HL-60 (cell line): ENCODE measurements around the gene NUDT17.

Experiments
- POLR2AphosphoS5 ChIP-seq: IDR thresholded peaks from 2 replicates; pipeline ENCODE4 v1.6.1; 2012; ENCODE audit warnings: low read depth
- TF ChIP-seq, protein P1 (sequence below): IDR thresholded peaks from one replicate; pipeline ENCODE4 v1.5.1; 2011; ENCODE audit warnings: low read length, control low read depth, inconsistent platforms; ENCODE audit not compliant: insufficient read depth
- TF ChIP-seq, protein P2 (sequence below): IDR thresholded peaks from 2 replicates; pipeline ENCODE4 v1.6.1; 2012; ENCODE audit warnings: low read depth; ENCODE audit not compliant: insufficient replicate concordance

- no peak for TF ChIP-seq POLR2AphosphoS5
- TF ChIP-seq, protein P1, sequence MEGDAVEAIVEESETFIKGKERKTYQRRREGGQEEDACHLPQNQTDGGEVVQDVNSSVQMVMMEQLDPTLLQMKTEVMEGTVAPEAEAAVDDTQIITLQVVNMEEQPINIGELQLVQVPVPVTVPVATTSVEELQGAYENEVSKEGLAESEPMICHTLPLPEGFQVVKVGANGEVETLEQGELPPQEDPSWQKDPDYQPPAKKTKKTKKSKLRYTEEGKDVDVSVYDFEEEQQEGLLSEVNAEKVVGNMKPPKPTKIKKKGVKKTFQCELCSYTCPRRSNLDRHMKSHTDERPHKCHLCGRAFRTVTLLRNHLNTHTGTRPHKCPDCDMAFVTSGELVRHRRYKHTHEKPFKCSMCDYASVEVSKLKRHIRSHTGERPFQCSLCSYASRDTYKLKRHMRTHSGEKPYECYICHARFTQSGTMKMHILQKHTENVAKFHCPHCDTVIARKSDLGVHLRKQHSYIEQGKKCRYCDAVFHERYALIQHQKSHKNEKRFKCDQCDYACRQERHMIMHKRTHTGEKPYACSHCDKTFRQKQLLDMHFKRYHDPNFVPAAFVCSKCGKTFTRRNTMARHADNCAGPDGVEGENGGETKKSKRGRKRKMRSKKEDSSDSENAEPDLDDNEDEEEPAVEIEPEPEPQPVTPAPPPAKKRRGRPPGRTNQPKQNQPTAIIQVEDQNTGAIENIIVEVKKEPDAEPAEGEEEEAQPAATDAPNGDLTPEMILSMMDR, result no peak
- TF ChIP-seq, protein P2, sequence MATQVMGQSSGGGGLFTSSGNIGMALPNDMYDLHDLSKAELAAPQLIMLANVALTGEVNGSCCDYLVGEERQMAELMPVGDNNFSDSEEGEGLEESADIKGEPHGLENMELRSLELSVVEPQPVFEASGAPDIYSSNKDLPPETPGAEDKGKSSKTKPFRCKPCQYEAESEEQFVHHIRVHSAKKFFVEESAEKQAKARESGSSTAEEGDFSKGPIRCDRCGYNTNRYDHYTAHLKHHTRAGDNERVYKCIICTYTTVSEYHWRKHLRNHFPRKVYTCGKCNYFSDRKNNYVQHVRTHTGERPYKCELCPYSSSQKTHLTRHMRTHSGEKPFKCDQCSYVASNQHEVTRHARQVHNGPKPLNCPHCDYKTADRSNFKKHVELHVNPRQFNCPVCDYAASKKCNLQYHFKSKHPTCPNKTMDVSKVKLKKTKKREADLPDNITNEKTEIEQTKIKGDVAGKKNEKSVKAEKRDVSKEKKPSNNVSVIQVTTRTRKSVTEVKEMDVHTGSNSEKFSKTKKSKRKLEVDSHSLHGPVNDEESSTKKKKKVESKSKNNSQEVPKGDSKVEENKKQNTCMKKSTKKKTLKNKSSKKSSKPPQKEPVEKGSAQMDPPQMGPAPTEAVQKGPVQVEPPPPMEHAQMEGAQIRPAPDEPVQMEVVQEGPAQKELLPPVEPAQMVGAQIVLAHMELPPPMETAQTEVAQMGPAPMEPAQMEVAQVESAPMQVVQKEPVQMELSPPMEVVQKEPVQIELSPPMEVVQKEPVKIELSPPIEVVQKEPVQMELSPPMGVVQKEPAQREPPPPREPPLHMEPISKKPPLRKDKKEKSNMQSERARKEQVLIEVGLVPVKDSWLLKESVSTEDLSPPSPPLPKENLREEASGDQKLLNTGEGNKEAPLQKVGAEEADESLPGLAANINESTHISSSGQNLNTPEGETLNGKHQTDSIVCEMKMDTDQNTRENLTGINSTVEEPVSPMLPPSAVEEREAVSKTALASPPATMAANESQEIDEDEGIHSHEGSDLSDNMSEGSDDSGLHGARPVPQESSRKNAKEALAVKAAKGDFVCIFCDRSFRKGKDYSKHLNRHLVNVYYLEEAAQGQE, result no peak
Measured at GRCh38 chr1:145828367-145829026, 16.9 kb upstream of the NUDT17 start.
